Stimulated activated CD4-positive, alpha-beta T cell treated with anti-CD3 and anti-CD28 coated beads, Interleukin-1b, Interleukin-23, amount 100 ng/mL, for 4 hours (primary cell): ENCODE results near the gene LRRC4C.
"Not testable (repeated sequence)": the region's sequence is repeated elsewhere in the genome, so short reads cannot be mapped to it uniquely, and the experiment has no call there.

Experiments used
- DNase-seq, 2 donors: peaks; one replicate each; pipeline ENCODE4 v3.0.0-alpha.2; 2020; ENCODE audit warnings: low read depth in 2 of 2

Gene LRRC4C

GRCh38 chr11:41019666-41020065, 439.8 kb downstream of the LRRC4C start:
- not testable (repeated sequence) for DNase-seq

DNA sequence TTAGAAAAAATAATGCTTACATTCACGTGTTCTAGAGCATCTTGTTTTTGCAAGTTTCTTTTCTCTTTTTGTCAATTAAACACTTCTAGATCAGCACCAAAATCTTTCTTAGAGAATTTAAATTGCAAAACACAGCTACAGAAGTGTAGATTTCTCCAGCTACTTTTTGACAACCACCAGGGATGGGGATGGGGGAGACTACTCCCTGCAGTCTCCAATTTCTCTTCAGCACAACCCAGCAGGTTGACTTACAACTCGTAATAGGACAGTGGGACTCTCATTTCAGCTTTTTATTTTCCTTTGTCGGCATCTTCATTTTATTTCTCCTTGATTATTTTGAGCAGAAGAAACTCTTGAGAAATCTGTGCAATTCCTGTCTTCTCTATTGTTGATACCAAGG, 441.2 kb downstream of the LRRC4C start:
- DNase-seq, result no peak

DNA sequence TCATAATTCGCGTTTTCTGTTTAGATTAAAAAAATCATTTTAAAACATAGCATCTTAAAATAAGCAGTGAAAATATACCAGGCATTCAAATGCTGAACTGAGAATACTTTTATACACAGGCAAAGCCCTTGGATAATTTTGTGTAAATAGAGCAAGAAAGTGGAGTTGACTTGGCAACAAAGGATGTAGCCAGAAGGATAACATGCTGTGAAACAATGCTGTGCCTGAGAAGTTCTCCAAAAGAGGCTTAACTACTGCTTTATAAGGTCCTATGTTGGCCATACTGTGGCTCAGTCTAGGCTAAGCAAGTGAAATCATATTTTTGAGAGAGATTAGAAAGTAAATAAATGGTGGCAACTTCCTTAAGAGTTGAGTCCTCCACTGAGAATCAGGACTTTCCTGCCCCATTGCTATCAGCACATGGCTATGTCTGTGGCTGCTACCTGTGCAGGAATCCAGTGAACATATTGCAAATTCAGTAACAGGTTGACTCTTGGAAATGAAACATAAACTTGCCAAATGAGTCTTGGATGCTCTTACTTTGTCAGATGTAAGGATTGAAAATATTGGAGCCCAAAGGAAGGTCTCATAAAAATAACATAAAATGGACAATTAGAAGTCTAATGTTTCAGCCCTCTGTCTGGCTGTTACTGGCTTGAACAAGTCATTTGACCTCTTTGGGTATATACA, 448.9 kb downstream of the LRRC4C start:
- no peak for DNase-seq

DNA sequence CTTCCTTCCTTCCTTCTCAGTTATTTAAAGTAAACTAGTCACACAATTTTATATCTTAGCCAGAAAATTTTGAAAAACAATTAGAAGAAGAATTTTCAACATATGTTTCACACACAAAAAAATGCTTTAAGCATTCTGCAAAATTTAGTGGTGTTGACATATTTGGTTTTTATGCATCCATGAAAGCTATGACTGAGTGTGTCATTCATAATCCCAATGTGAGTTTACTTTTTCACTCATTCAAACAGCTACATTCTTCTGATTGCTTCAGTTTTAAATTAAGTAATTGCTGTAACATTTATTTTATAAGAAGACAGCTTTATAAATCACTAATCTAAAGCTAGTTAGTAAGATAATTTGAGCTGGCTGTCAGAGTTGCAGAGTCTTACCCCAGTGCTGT, 453.5 kb downstream of the LRRC4C start:
- DNase-seq, result no peak

DNA sequence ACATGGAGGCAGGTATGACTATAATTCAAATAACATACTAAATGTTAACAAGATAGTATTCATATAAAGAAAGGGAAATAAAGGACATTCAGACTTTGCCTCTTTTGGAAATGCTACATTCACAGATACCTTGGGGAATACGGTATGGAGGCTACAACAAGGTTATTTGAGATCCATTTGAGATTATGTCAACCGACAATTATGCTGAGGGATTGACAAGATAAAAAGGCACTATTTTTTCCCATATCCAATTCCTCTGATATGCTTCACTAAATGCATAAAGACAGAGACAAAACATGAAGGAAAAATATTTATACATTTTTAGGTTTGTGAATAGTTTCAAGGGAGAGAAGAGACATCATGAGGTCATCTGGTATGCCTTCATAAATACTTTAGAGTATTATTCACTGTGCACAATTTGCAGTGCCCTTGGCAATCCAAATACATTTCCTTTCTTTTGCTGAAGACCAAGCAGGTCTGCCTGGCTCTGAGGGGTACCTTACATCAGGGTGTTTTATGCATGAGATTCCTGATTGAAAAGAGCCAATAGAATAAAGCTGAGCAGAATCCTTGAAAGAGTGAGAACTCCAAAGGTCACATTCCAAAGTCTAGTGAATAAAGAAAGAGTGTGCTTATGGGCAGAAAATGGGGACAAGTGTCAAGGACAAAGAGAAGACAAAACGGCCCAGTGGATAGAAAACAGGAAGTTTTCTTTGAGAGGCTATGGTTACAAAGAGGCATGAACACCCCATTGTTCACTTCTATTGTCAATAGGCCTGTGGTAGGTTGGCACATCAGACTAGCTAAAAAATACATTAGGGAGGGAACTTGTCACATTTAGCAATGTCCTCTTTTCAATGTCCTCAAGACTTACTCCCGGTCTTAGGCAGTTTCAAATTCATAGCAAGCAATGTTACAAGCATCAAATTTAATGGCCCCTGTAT, 455.8 kb downstream of the LRRC4C start:
- no peak for DNase-seq

DNA sequence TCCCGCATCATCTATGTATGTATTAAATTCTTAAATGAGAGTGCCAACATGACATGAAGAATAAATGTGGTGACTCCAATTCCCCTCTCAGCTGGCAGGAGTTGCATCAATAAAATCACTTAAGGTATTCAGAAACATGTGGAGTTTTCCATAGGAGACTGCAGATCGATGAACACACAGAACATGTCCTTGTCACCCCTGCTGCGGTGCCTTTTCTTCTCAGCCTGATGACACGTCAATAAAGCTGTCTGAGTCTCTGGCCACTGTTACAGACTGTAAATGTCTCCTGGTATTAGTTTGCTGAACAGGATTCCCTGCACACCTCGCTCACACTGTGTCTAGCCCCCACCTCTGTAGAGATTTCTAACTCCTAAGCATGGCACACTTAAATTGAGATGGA, 460.5 kb downstream of the LRRC4C start:
- no peak for DNase-seq

DNA sequence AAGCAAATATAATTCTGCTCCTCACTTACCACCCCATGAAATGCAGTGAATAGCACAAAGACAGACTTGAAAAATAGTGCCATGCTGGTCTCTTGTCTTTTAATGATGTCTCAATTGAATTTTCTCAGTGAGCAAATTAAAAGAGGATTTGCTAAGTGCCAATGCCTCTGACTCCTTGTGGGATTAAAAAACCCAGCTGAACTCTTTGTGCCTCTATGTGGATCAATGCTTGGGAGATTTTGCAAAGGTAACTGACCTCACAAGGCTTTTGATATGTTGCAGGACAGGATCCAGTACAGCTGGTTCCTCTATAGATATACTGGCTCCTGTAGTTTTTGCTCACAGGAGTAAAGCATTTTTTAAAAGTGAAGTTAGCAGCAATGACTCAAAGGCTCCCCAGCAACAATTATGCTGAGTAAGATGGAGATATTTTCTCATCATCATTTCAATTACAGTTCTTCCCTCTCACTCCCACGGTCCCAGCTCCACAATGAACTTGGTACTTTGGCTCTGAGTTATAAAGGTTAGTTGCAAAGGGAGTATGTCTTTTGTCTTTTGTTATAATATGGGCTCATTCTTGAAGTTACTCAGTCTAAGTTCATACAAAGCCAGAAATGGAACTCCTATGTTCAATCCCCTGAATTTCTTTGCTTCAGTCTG, 471.5 kb downstream of the LRRC4C start:
- no peak for DNase-seq

DNA sequence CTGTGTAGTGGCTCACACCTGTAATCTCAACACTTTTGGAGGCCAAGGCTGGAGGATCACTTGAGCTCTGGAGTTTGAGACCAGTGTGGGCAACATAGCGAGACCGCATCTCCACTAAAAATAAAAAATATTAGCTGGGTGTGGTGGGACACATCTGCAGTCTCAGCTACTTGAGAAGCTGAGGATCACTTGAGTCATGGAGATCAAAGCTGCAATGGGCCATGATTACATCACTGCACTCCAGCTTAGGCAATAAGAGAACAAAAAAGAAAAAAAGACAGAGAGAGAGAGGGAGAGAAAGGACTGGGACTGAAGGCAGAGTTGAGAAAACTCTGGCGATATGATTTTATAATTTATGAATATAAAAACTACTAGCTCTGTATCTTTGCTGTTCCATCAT, 473.1 kb downstream of the LRRC4C start:
- no peak for DNase-seq

DNA sequence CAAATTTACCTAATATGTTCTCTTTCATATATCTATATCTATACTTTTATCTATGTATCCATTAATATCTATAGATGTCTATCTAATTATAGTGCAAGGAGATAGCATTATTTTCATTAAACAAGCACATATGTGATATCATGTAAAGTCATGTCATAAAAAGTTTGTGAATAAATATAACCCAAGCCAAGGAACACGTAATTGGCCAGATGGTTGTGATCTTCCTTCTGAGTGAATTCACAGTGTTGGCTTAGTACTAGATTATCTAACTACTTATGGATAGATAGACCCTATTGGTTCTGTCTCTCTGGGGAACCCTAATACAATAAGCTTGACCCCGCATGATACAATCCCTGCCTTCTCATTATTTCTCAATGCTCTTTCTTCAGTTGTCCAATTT, 484.4 kb downstream of the LRRC4C start:
- no peak for DNase-seq

GRCh38 chr11:40974186-40974795, 485.2 kb downstream of the LRRC4C start:
- no peak for DNase-seq

- DNase-seq, result no peak
Observed at GRCh38 chr11:40958707-40959106, 500.7 kb downstream of the LRRC4C start.

DNA sequence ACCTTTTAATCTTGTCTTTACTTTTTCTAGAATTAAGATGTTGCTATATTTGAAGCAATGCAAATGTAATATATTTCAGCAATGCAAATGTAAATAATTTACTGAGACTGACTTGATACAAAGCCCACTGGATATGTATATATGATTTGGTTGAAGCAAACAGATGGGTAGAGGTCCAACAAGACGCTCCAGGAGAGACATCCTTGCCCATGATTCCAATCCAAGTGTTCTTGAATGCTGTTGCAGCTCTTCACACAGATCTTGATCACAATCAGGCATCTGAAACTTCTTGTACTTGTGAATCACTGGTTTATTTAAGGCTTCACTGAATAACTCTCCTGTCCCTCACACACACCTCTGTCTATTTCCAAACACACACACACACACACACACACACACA, 507.0 kb downstream of the LRRC4C start:
- no peak for DNase-seq

DNA sequence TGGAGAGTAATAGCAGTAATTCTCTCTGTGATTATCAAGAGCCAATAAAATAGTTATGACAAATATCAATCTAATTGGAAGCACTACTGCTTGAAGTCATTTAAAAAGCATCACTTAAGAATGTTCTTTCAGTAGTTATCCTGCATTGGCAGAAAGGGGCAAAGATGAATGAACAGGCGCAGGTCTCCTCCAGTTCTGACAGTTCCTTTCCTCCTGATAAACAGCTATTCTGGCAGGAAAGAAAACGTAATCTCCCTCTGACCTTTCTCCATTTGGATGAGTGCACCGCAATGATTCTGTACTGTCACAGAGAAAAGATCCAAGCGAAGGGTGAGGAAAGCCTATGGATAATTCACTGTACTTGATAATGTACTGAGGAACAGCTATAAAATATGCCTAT, 521.5 kb downstream of the LRRC4C start:
- DNase-seq, result no peak

- no peak for DNase-seq
Observed at GRCh38 chr11:40924915-40925314, 534.5 kb downstream of the LRRC4C start.

- DNase-seq, result no peak
Observed at GRCh38 chr11:40921246-40921645, 538.2 kb downstream of the LRRC4C start.

GRCh38 chr11:40910774-40911173, 548.7 kb downstream of the LRRC4C start:
- DNase-seq, result not testable (repeated sequence)

DNA sequence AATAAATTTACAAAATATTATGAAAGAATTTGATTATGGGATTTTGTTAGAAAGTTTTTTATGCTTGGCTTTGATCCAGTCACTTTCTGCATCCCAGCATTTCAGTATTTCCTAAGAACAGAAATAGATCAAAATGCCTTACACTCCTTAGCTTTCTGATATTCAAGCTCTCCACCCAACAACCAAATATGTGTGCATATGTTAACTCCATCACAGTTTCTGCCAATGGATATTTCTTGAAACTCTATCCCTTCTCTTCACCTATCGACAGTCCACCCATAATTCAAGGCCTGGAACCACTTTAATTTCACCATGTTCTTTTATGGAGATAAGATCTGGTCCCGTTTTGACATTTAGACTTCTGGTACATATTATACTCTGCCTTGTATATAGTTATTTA, 565.0 kb downstream of the LRRC4C start:
- DNase-seq, result no peak

GRCh38 chr11:40885250-40885954, 574.0 kb downstream of the LRRC4C start:
- no peak for DNase-seq

DNA sequence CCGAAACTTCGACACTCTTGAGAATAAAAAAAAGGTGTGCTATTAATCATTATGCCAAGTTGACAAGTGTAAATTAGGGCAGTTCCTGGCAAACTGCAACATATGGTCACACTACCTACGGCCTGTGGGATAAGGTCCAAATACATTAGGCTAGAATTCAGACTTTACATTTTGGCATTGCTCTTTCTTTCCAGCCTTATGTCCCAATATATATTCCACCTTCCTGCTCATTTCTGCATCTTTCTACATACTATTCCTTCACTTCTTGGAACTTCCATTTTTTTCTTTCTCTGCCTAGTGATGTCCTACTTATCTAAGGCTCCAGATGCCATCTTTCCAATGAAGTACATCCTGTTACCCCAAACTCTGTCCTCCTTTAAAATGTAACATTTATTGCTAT, 577.2 kb downstream of the LRRC4C start:
- no peak for DNase-seq

DNA sequence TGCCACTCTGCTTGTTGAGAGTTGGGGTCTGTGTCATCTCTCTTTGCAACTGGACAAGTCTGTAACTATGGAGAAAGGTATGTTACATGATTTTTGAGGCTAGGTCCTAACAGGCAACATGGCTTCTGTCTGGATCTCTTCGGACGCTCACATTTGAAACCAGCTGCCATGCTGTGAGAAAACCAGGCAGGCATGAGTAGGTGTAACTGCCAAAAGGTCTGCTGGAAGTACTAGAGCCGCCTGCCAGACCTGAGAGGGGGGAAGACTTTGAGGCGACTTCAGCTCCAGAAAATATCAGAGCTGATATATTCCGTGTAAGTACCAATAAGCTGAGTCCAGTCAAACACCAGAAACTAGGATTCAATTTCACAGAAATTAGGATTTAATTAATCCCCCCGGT, 579.5 kb downstream of the LRRC4C start:
- DNase-seq, result no peak

DNA sequence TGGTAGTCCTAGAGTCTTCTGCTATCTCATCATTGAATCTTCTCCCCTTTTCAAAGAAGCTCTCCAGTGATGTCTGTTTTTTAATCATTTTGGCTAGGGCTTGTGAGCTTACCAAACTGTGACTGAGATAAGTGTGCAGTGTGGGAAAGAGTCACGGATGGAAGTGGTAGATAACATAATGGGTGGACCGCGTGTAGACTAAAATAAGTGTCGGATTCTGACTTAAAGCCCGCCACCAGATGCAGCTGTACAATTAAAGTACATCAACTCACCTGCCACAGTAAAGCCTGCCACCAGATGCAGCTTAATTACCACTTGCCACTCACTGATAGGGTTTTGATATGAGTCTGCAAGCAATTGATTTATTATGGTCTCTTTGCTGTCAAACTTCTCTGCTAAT, 581.5 kb downstream of the LRRC4C start:
- DNase-seq, result no peak

DNA sequence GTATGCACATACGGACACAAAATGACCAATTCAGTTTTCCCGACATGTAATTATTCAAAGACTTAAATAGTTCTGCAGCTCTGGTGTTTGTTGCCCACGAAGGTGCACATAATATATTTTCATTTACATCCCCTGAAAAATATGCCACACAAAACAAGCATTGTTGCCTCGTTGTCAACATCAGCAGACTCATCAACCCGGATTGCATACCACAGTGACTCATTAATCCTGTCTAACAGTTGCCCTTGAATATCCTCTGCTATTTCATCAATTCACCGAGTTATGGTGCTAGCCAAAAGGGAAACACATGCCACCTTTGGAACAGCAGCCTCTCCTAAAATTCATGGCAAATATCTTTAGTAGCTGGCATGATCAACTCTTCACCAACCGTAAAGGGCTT, 582.2 kb downstream of the LRRC4C start:
- no peak for DNase-seq
